Hepatocyte (in vitro differentiated cells): ENCODE data around the gene SPATS2.

ENCODE experiments used
- EZH2 ChIP-seq: fragments of 200-600 bp; sonication (generic); IDR thresholded peaks from 2 replicates; pipeline ENCODE4 v1.6.1; 2016; ENCODE audit warnings: antibody characterized with exemption, mild to moderate bottlenecking, borderline replicate concordance
- EZH2phosphoT487 ChIP-seq: fragments of 200-600 bp; sonication (generic); IDR thresholded peaks from one replicate; pipeline ENCODE4 v1.6.1; 2018; ENCODE audit warnings: antibody characterized with exemption, mild to moderate bottlenecking, low read depth, moderate library complexity; ENCODE audit not compliant: unreplicated experiment, severe bottlenecking
- TF ChIP-seq, protein P1 (sequence below): fragments of 200-600 bp; sonication (generic); IDR thresholded peaks from 2 replicates; pipeline ENCODE4 v1.5.1; 2016; ENCODE audit warnings: antibody characterized with exemption, mild to moderate bottlenecking; ENCODE audit not compliant: poor library complexity

DNA sequence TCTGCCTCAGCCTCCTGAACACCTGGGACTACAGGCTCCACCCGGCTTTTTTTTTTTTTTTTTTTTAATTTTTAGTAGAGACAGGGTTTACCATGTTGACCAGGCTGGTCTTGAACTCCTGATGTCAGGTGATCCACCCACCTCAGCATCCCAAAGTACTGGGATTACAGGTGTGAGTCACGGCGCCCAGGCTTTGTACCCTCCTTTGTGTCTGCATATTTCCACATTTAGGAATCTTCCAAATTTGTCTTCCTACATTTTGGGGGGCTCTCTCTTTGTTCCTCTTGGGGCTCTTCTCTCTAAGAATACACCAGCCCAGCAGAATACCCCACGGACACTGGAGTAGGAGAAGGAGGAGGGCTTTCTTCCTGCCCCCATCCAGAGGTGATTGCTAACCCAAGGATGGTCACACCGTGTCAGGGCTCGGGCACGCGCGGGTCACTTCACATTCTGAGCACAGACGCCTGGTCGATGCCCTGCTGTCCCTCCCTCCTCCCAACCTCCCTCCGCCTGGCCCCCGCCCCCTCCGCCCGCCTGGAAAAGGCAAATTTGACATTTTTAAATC is 22.7 kb upstream of the SPATS2 start:
- TF ChIP-seq, protein P1, sequence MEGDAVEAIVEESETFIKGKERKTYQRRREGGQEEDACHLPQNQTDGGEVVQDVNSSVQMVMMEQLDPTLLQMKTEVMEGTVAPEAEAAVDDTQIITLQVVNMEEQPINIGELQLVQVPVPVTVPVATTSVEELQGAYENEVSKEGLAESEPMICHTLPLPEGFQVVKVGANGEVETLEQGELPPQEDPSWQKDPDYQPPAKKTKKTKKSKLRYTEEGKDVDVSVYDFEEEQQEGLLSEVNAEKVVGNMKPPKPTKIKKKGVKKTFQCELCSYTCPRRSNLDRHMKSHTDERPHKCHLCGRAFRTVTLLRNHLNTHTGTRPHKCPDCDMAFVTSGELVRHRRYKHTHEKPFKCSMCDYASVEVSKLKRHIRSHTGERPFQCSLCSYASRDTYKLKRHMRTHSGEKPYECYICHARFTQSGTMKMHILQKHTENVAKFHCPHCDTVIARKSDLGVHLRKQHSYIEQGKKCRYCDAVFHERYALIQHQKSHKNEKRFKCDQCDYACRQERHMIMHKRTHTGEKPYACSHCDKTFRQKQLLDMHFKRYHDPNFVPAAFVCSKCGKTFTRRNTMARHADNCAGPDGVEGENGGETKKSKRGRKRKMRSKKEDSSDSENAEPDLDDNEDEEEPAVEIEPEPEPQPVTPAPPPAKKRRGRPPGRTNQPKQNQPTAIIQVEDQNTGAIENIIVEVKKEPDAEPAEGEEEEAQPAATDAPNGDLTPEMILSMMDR = no peak
- TF ChIP-seq EZH2phosphoT487 (no peak), EZH2 (no peak)
